HUES64 (cell line): Measurements from ENCODE around the gene TWIST2.

Experiments
- H3K27ac ChIP-seq: 2 replicates; pipeline ENCODE4 v1.7.0; 2013; ENCODE audit warnings: low read depth, low read length, inconsistent platforms
- H3K27me3 ChIP-seq: 2 replicates; pipeline ENCODE4 v1.6.1; 2013; ENCODE audit warnings: mild to moderate bottlenecking, low read length; ENCODE audit not compliant: insufficient read depth
- H3K36me3 ChIP-seq: 2 replicates; pipeline ENCODE4 v1.6.1; 2013; ENCODE audit warnings: mild to moderate bottlenecking, low read length; ENCODE audit not compliant: insufficient read depth
- H3K4me1 ChIP-seq: 2 replicates; pipeline ENCODE4 v1.6.1; 2013; ENCODE audit warnings: mild to moderate bottlenecking, low read length, moderate library complexity; ENCODE audit not compliant: insufficient read depth
- H3K4me3 ChIP-seq: 2 replicates; pipeline ENCODE4 v1.5.1; 2013; ENCODE audit warnings: mild to moderate bottlenecking, low read length, moderate library complexity
- H3K9ac ChIP-seq: 2 replicates; pipeline ENCODE4 v1.6.1; 2013; ENCODE audit warnings: mild to moderate bottlenecking, low read depth, low read length
- H3K9me3 ChIP-seq: 2 replicates; pipeline ENCODE4 v1.6.1; 2013; ENCODE audit warnings: low read depth, low read length; ENCODE audit not compliant: insufficient read depth
- WGBS: fragments of 150-250, 120-280 bp; methylation state at CpG from one replicate; pipeline ENCODE4 v1.1.7; 2013; ENCODE audit warnings: missing lambda C conversion rate; 5-methylcytosine and 5-hydroxymethylcytosine counted together

TWIST2 gene

GRCh38 chr2:238956676-238957075, 108.8 kb downstream of the TWIST2 start:
- no peak overlapping the region for H3K9ac ChIP-seq
- no peak overlapping the region for H3K27ac ChIP-seq
- H3K9me3 ChIP-seq: no peaks in the 10 kb centered on the region
- WGBS: 88% methylated on average over 3 of the region's 3 CpGs
- no peak overlapping the region for H3K4me3 ChIP-seq
- H3K36me3 ChIP-seq: no peaks in the 10 kb centered on the region
- H3K27me3 ChIP-seq: no peaks in the 10 kb centered on the region
- no peaks in the 10 kb centered on the region for H3K4me1 ChIP-seq
